A549 (cell line): ENCODE measurements around the gene ZNF486.
"Not testable (repeated sequence)": the region's sequence is repeated elsewhere in the genome, so short reads cannot be mapped to it uniquely, and the experiment has no call there.

Experiments
- EP300 ChIP-seq, 2 experiments: fragments of >200 bp; sonication (Bioruptor Twin); formaldehyde crosslinking; IDR thresholded peaks; 2 replicates in 1 of 2; 3 replicates in 1 of 2; pipeline ENCODE4 v1.6.1; 2016 to 2017
- HDAC2 ChIP-seq: fragments of 200-600 bp; sonication (generic); IDR thresholded peaks from 2 replicates; pipeline ENCODE4 v1.6.1; 2016
- POLR2A ChIP-seq: IDR thresholded peaks from 2 replicates; pipeline ENCODE4 v1.6.1; 2012; ENCODE audit warnings: mild to moderate bottlenecking, low read length
- RAD21 ChIP-seq, 2 experiments: fragments of >200 bp in 1 of 2; sonication (Bioruptor Twin) in 1 of 2; formaldehyde crosslinking in 1 of 2; IDR thresholded peaks in 1 of 2; conservative IDR thresholded peaks in 1 of 2; 2 replicates in 1 of 2; 3 replicates in 1 of 2; pipeline ENCODE4 v1.6.1; 2012 to 2018; ENCODE audit warnings: inconsistent platforms in 1 of 2
- SMC3 ChIP-seq: fragments of >200 bp; sonication (Bioruptor Twin); formaldehyde crosslinking; IDR thresholded peaks from 3 replicates; pipeline ENCODE4 v1.6.1; 2018; ENCODE audit warnings: inconsistent platforms
- TF ChIP-seq, protein P1 (sequence below): IDR thresholded peaks from 2 replicates; pipeline ENCODE4 v1.6.1; 2012
- TF ChIP-seq, protein P2 (sequence below): fragments of >200 bp; sonication (Bioruptor Twin); formaldehyde crosslinking; IDR thresholded peaks from 3 replicates; pipeline ENCODE4 v1.5.1; 2016
- TF ChIP-seq, protein P3 (sequence below): fragments of 200-600 bp; sonication (generic); IDR thresholded peaks from 2 replicates; pipeline ENCODE4 v1.6.1; 2016; ENCODE audit warnings: antibody characterized with exemption, mild to moderate bottlenecking, moderate library complexity

DNA sequence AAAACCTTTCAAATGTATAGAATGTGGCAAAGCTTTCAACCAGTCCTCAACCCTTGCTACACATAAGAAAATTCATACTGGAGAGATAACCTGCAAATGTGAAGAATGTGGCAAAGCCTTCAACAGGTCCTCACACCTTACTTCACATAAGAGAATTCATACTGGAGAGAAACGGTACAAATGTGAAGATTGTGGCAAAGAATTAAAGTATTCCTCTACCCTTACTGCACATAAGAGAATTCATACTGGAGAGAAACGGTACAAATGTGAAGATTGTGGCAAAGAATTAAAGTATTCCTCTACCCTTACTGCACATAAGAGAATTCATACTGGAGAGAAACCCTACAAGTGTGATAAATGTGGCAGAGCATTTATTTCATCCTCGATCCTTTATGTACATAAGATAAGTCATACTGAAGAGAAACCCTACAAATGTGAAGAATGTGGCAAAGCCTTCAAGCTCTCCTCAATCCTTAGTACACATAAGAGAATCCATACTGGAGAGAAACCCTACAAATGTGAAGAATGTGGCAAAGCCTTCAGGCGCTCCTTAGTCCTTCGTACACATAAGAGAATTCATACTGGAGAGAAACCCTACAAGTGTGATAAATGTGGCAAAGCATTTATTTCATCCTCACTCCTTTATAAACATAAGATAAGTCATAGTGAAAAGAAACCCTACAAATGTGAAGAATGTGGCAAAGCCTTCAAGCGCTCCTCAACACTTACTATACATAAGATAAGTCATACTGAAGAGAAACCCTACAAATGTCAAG lies 48.8 kb upstream of the ZNF486 start:
- TF ChIP-seq POLR2A; EP300 (IDR thresholded peaks at IDR 0.05); SMC3; HDAC2; RAD21 (conservative IDR thresholded peaks at IDR 0.05 in 1 of 2, IDR thresholded peaks at IDR 0.05 in 1 of 2): not testable (repeated sequence)
- TF ChIP-seq, protein P1, sequence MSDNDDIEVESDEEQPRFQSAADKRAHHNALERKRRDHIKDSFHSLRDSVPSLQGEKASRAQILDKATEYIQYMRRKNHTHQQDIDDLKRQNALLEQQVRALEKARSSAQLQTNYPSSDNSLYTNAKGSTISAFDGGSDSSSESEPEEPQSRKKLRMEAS, result not testable (repeated sequence)
- TF ChIP-seq, protein P2, sequence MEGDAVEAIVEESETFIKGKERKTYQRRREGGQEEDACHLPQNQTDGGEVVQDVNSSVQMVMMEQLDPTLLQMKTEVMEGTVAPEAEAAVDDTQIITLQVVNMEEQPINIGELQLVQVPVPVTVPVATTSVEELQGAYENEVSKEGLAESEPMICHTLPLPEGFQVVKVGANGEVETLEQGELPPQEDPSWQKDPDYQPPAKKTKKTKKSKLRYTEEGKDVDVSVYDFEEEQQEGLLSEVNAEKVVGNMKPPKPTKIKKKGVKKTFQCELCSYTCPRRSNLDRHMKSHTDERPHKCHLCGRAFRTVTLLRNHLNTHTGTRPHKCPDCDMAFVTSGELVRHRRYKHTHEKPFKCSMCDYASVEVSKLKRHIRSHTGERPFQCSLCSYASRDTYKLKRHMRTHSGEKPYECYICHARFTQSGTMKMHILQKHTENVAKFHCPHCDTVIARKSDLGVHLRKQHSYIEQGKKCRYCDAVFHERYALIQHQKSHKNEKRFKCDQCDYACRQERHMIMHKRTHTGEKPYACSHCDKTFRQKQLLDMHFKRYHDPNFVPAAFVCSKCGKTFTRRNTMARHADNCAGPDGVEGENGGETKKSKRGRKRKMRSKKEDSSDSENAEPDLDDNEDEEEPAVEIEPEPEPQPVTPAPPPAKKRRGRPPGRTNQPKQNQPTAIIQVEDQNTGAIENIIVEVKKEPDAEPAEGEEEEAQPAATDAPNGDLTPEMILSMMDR, result not testable (repeated sequence)
- TF ChIP-seq, protein P3, sequence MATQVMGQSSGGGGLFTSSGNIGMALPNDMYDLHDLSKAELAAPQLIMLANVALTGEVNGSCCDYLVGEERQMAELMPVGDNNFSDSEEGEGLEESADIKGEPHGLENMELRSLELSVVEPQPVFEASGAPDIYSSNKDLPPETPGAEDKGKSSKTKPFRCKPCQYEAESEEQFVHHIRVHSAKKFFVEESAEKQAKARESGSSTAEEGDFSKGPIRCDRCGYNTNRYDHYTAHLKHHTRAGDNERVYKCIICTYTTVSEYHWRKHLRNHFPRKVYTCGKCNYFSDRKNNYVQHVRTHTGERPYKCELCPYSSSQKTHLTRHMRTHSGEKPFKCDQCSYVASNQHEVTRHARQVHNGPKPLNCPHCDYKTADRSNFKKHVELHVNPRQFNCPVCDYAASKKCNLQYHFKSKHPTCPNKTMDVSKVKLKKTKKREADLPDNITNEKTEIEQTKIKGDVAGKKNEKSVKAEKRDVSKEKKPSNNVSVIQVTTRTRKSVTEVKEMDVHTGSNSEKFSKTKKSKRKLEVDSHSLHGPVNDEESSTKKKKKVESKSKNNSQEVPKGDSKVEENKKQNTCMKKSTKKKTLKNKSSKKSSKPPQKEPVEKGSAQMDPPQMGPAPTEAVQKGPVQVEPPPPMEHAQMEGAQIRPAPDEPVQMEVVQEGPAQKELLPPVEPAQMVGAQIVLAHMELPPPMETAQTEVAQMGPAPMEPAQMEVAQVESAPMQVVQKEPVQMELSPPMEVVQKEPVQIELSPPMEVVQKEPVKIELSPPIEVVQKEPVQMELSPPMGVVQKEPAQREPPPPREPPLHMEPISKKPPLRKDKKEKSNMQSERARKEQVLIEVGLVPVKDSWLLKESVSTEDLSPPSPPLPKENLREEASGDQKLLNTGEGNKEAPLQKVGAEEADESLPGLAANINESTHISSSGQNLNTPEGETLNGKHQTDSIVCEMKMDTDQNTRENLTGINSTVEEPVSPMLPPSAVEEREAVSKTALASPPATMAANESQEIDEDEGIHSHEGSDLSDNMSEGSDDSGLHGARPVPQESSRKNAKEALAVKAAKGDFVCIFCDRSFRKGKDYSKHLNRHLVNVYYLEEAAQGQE, result not testable (repeated sequence)
